SU-DHL-6 (cell line): ENCODE measurements around the gene TREX2.

Experiments used
- H2AFZ ChIP-seq: fragments of 200-600 bp; sonication (generic); 2 replicates; pipeline ENCODE4 v1.6.1; 2014; ENCODE audit warnings: low read depth, mild to moderate bottlenecking, moderate library complexity, mixed read lengths, antibody characterized with exemption, low read length; ENCODE audit not compliant: severe bottlenecking
- H3F3A ChIP-seq: fragments of 200-600 bp; shearing (Covaris generic); 2 replicates; pipeline ENCODE4 v1.6.0; 2016; ENCODE audit warnings: antibody characterized with exemption, mild to moderate bottlenecking; ENCODE audit not compliant: insufficient read depth
- H3K27ac ChIP-seq: fragments of 200-600 bp; sonication (generic); 2 replicates; pipeline ENCODE4 v1.5.1; 2016; ENCODE audit warnings: low read depth, mild to moderate bottlenecking, low read length, moderate library complexity, mixed read lengths
- H3K27me3 ChIP-seq: fragments of 200-600 bp; sonication (generic), shearing (Covaris generic); 2 replicates; pipeline ENCODE4 v1.6.0; 2014; ENCODE audit warnings: mild to moderate bottlenecking, low read length
- H3K36me3 ChIP-seq: fragments of 200-600 bp; sonication (generic); 2 replicates; pipeline ENCODE4 v1.6.1; 2014; ENCODE audit warnings: mild to moderate bottlenecking, low read length, mixed read lengths
- H3K4me2 ChIP-seq: fragments of 300-600, 200-600 bp; shearing (Covaris generic), sonication (generic); 2 replicates; pipeline ENCODE4 v1.6.0; 2014; ENCODE audit warnings: low read length, low read depth, mild to moderate bottlenecking; ENCODE audit not compliant: poor library complexity, severe bottlenecking
- H3K4me3 ChIP-seq: fragments of 200-600 bp; sonication (generic); 2 replicates; pipeline ENCODE4 v1.5.1; 2014; ENCODE audit warnings: antibody characterized with exemption, low read length, mild to moderate bottlenecking, mixed read lengths; ENCODE audit not compliant: insufficient read depth, poor library complexity, severe bottlenecking
- H3K79me2 ChIP-seq: fragments of 200-600 bp; sonication (generic); 2 replicates; pipeline ENCODE4 v1.6.1; 2014; ENCODE audit warnings: mild to moderate bottlenecking, low read length, moderate library complexity; ENCODE audit not compliant: insufficient read depth
- H3K9ac ChIP-seq: fragments of 200-600 bp; sonication (generic); 2 replicates; pipeline ENCODE4 v1.7.0; 2014; ENCODE audit warnings: mild to moderate bottlenecking, low read length
- H3K9me2 ChIP-seq: fragments of 200-600 bp; sonication (generic); replicated peaks from 2 replicates; pipeline ENCODE4 v1.6.1; 2014; ENCODE audit warnings: low read length; ENCODE audit not compliant: insufficient read depth
- H3K9me3 ChIP-seq: fragments of 200-600 bp; sonication (generic); 2 replicates; pipeline ENCODE4 v1.6.1; 2014; ENCODE audit warnings: low read length, mixed read lengths; ENCODE audit not compliant: insufficient read depth
- H4K20me1 ChIP-seq: fragments of 200-600 bp; sonication (generic); 2 replicates; pipeline ENCODE4 v1.6.1; 2014; ENCODE audit warnings: low read depth, mild to moderate bottlenecking, antibody characterized with exemption, low read length, moderate library complexity, mixed read lengths
- CTCF ChIP-seq: fragments of 200-600 bp; sonication (generic); IDR thresholded peaks from one replicate; pipeline ENCODE4 v1.5.1; 2017; ENCODE audit warnings: antibody characterized with exemption, mild to moderate bottlenecking, low read length, moderate library complexity; ENCODE audit not compliant: insufficient read depth, poor library complexity, severe bottlenecking
- EZH2phosphoT487 ChIP-seq: fragments of 200-600 bp; sonication (generic), shearing (Covaris generic); conservative IDR thresholded peaks from 2 replicates; pipeline ENCODE4 v1.6.1; 2018; ENCODE audit warnings: mild to moderate bottlenecking, antibody characterized with exemption, low read length, moderate library complexity, mixed read lengths

Gene TREX2

GRCh38 chrX:153438532-153438931 is 7.3 kb downstream of the TREX2 start:
- Histone ChIP-seq H3K27me3 (no peaks in the 10 kb centered on the region), H4K20me1 (no peaks in the 10 kb centered on the region), H3K4me2 (no peak overlapping the region), H3K27ac (no peak overlapping the region), H2AFZ (no peak overlapping the region), H3K36me3 (no peaks in the 10 kb centered on the region), H3F3A (no peaks in the 10 kb centered on the region), H3K9ac (no peak overlapping the region), H3K79me2 (no peaks in the 10 kb centered on the region), H3K9me3 (no peaks in the 10 kb centered on the region), H3K9me2 (no peaks in the 10 kb centered on the region), H3K4me3 (no peak overlapping the region)
- TF ChIP-seq EZH2phosphoT487: no peak
- TF ChIP-seq CTCF: no peak

- no peaks in the 10 kb centered on the region for H3F3A ChIP-seq
- no peaks in the 10 kb centered on the region for H3K36me3 ChIP-seq
- H3K4me3 ChIP-seq: no peak overlapping the region
- H3K9me2 ChIP-seq: no peaks in the 10 kb centered on the region
- no peak overlapping the region for H3K4me2 ChIP-seq
- no peaks in the 10 kb centered on the region for H4K20me1 ChIP-seq
- no peak overlapping the region for H3K27ac ChIP-seq
- no peaks in the 10 kb centered on the region for H3K27me3 ChIP-seq
- H2AFZ ChIP-seq: no peak overlapping the region
- TF ChIP-seq EZH2phosphoT487: no peak
- no peaks in the 10 kb centered on the region for H3K79me2 ChIP-seq
- no peaks in the 10 kb centered on the region for H3K9me3 ChIP-seq
- no peak overlapping the region for H3K9ac ChIP-seq
Measured at GRCh38 chrX:153435845-153436244, 10.0 kb downstream of the TREX2 start.

- Histone ChIP-seq H3F3A (no peaks in the 10 kb centered on the region), H3K27me3 (no peaks in the 10 kb centered on the region), H4K20me1 (no peaks in the 10 kb centered on the region), H3K9ac (no peak overlapping the region), H3K9me2 (no peaks in the 10 kb centered on the region), H2AFZ (no peak overlapping the region), H3K36me3 (no peaks in the 10 kb centered on the region), H3K9me3 (no peaks in the 10 kb centered on the region), H3K4me2 (no peak overlapping the region), H3K4me3 (no peak overlapping the region), H3K27ac (no peak overlapping the region), H3K79me2 (no peaks in the 10 kb centered on the region)
- TF ChIP-seq CTCF: no peak
- TF ChIP-seq EZH2phosphoT487: no peak
Measured at GRCh38 chrX:153434801-153435200, 11.1 kb downstream of the TREX2 start.

- Histone ChIP-seq H3F3A (no peaks in the 10 kb centered on the region), H3K9me3 (no peaks in the 10 kb centered on the region), H3K4me3 (no peak overlapping the region), H3K27me3 (no peaks in the 10 kb centered on the region), H2AFZ (no peak overlapping the region), H3K27ac (no peak overlapping the region), H3K9ac (no peak overlapping the region), H3K79me2 (no peaks in the 10 kb centered on the region), H4K20me1 (no peaks in the 10 kb centered on the region), H3K9me2 (no peaks in the 10 kb centered on the region), H3K36me3 (no peaks in the 10 kb centered on the region), H3K4me2 (no peak overlapping the region)
- no peak for TF ChIP-seq CTCF
- no peak for TF ChIP-seq EZH2phosphoT487
Measured at GRCh38 chrX:153433781-153434285, 12.0 kb downstream of the TREX2 start.
